Spleen (tissue), 7 donors: ENCODE measurements around the gene EHBP1L1.

Experiments
- CTCF ChIP-seq, 11 experiments: fragments of 200-600 bp in 7 of 11; fragments of 450-650 bp in 4 of 11; sonication (generic) in 4 of 11; IDR thresholded peaks in 8 of 11; conservative IDR thresholded peaks in 3 of 11; 1 replicate in 7 of 11; 2 replicates in 4 of 11; pipeline versions ENCODE4 v1.4.0 to v1.8.0; 2016 to 2021; ENCODE audit warnings: antibody characterized with exemption in 11 of 11, inconsistent platforms in 4 of 11, mild to moderate bottlenecking in 1 of 11
- POLR2AphosphoS5 ChIP-seq, 3 donors: sonication (generic); formaldehyde crosslinking; IDR thresholded peaks; one replicate each; pipeline ENCODE4 v1.5.1; 2017; ENCODE audit warnings: antibody characterized with exemption in 3 of 3
- donor health status: DM: no; HTN: no; CAD: no; lungs with moderate emphysema.
- donor health status: DM: no; HTN: no; CAD: no.
- donor health status: DM: no; HTN: no; CAD: no.

- TF ChIP-seq POLR2AphosphoS5 (IDR thresholded peaks at IDR 0.05), result no peak
- no peak for TF ChIP-seq CTCF (IDR thresholded peaks at IDR 0.05 in 8 of 11, conservative IDR thresholded peaks at IDR 0.05 in 3 of 11)
Observed at GRCh38 chr11:65571420-65571819, 4.4 kb upstream of the EHBP1L1 start.
